ENCODE data around the gene PACC1. TPM values are rescaled to one million over a fixed set of nuclear protein-coding genes. Genes with fewer than 3 reads are reported as not detected.

Gene PACC1
- polyA plus RNA-seq, 1 experiment, result 10.6 TPM

GRCh38 chr1:212410231-212410820 lies 4.4 kb downstream of the PACC1 start:
- Histone ChIP-seq H3K27ac (ENCODE audit: low read depth, low read length) (no peak overlapping the region), H3K9me3 (ENCODE audit: control insufficient read depth, insufficient read depth, low read length) (peaks cover 3% of the 10 kb centered on the region), H3K27me3 (ENCODE audit: control insufficient read depth, insufficient read depth, low read length) (no peaks in the 10 kb centered on the region), H3K4me3 (ENCODE audit: low read depth, low read length) (no peak overlapping the region)
- ChIA-PET POLR2A (no interaction called here), CTCF (interaction anchor here (1.2 kb wide), 1 partner anchor 375 kb away, joined by 5 read pairs; the partner anchor contains the start of genes DTL and INTS7)
- DNase-seq (ENCODE audit: low read depth, low spot score), result no peak
- TF ChIP-seq, protein P1, sequence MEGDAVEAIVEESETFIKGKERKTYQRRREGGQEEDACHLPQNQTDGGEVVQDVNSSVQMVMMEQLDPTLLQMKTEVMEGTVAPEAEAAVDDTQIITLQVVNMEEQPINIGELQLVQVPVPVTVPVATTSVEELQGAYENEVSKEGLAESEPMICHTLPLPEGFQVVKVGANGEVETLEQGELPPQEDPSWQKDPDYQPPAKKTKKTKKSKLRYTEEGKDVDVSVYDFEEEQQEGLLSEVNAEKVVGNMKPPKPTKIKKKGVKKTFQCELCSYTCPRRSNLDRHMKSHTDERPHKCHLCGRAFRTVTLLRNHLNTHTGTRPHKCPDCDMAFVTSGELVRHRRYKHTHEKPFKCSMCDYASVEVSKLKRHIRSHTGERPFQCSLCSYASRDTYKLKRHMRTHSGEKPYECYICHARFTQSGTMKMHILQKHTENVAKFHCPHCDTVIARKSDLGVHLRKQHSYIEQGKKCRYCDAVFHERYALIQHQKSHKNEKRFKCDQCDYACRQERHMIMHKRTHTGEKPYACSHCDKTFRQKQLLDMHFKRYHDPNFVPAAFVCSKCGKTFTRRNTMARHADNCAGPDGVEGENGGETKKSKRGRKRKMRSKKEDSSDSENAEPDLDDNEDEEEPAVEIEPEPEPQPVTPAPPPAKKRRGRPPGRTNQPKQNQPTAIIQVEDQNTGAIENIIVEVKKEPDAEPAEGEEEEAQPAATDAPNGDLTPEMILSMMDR (IDR thresholded peaks at IDR 0.05; ENCODE audit: low read depth, low read length), result no peak

DNA sequence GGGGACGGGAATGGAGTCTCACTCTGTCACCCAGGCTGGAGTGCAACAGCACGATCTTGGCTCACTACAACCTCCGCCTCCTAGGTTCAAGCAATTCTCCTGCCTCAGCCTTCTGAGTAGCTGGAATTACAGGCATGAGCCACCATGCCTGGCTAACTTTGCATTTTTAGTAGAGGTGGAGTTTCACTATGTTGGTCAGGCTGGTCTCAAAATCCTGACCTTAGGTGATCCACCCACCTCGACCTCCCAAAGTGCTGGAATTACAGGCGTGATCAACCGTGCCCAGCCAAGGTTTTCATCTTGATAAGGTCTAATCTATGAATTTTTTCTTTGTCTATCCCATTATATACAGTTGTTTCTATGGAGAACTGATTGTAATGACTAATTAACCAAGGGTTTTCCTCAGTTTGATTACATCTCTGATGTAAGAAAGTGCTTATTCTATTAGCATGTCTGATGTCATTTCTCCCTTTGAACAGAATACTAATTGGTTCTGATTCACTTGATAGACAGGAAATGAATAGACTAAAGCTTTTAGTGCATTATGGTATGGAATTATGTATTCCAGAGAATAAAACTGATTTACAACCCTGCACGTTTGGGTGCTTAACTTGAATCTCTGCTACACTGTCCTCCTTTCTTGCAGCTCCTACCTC lies 11.9 kb downstream of the PACC1 start:
- TF ChIP-seq, protein P1 (IDR thresholded peaks at IDR 0.05; ENCODE audit: low read depth, low read length), result no peak
- DNase-seq (ENCODE audit: low read depth, low spot score), result no peak
- Histone ChIP-seq H3K9me3 (ENCODE audit: control insufficient read depth, insufficient read depth, low read length) (peaks cover 4% of the 10 kb centered on the region; the same call in 1 of the 2 replicates), H3K27me3 (ENCODE audit: control insufficient read depth, insufficient read depth, low read length) (no peaks in the 10 kb centered on the region), H3K27ac (ENCODE audit: low read depth, low read length) (no peak overlapping the region), H3K4me3 (ENCODE audit: low read depth, low read length) (no peak overlapping the region)
- POLR2A ChIA-PET, result no interaction called here
- CTCF ChIA-PET, result interaction anchor here (0.6 to 1.1 kb wide), 2 partner anchors 332 to 390 kb away, joined by 3 read pairs; no protein-coding TSS in a partner anchor

DNA sequence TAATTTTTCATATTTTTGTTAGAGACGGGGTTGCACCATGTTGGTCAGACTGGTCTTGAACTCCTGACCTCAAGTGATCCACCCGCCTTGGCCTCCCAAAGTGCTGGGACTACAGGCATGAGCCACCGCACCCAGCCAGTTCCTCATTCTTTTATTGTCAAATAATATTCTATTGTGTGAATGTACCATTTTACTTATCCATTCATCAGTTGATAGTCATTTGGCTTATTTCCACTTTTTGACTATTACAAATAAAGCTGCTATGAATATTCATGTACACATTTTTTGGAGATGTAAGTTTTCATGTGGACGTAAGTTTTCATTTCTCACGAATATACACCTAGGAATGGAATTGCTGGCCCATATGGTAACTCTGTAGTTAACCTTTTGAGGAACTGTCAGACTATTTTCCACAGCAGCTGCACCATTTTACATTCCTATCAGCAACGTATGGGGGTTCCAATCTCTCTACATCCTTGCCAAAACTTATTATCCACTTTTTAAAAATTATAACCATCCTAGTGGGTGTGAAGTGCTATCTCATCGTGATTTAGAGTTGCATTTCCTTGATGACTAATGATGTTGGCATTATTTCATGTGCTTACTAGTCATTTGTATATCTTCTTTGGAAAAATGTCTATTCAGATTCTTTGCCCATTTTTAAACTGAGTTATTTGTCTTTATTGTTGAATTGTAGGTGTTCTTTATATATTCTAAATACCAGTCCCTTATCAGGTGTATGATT lies 12.7 kb downstream of the PACC1 start:
- DNase-seq (ENCODE audit: low read depth, low spot score), result no peak
- ChIA-PET POLR2A (no interaction called here), CTCF (interaction anchor here (1.1 to 1.5 kb wide), 2 partner anchors 34 to 331 kb away, joined by 3 to 4 read pairs; no protein-coding TSS in a partner anchor)
- H3K9me3 ChIP-seq (ENCODE audit: control insufficient read depth, insufficient read depth, low read length), result peaks cover 7% of the 10 kb centered on the region; the same call in 1 of the 2 replicates
- TF ChIP-seq, protein P1 (IDR thresholded peaks at IDR 0.05; ENCODE audit: low read depth, low read length), result no peak
- H3K27me3 ChIP-seq (ENCODE audit: control insufficient read depth, insufficient read depth, low read length), result no peaks in the 10 kb centered on the region
- no peak overlapping the region for H3K27ac ChIP-seq (ENCODE audit: low read depth, low read length)
- no peak overlapping the region for H3K4me3 ChIP-seq (ENCODE audit: low read depth, low read length)

- no peak overlapping the region for H3K4me3 ChIP-seq (ENCODE audit: low read depth, low read length)
- H3K27ac ChIP-seq (ENCODE audit: low read depth, low read length), result no peak overlapping the region
- TF ChIP-seq, protein P1 (IDR thresholded peaks at IDR 0.05; ENCODE audit: low read depth, low read length), result no peak
- no peaks in the 10 kb centered on the region for H3K27me3 ChIP-seq (ENCODE audit: control insufficient read depth, insufficient read depth, low read length)
- ChIA-PET CTCF (interaction anchor here (1.5 kb wide), 1 partner anchor 33 kb away, joined by 4 read pairs; no protein-coding TSS in a partner anchor), POLR2A (no interaction called here)
- peaks cover 6% of the 10 kb centered on the region; the same call in 1 of the 2 replicates for H3K9me3 ChIP-seq (ENCODE audit: control insufficient read depth, insufficient read depth, low read length)
- DNase-seq (ENCODE audit: low read depth, low spot score), result no peak
These were observed 13.6 kb downstream of the PACC1 start for GRCh38 chr1:212401042-212401441.
